ENCODE data around the gene C6.
"Not testable (repeated sequence)": the region's sequence is repeated elsewhere in the genome, so short reads cannot be mapped to it uniquely, and the experiment has no call there.

The C6 gene

GRCh38 chr5:41199660-41200059 lies 13.7 kb downstream of the C6 start:
- no peak for DNase-seq (ENCODE audit: low read depth)

- no peak for DNase-seq (ENCODE audit: low read depth)
Observed at GRCh38 chr5:41196197-41196596, 17.1 kb downstream of the C6 start.

DNA sequence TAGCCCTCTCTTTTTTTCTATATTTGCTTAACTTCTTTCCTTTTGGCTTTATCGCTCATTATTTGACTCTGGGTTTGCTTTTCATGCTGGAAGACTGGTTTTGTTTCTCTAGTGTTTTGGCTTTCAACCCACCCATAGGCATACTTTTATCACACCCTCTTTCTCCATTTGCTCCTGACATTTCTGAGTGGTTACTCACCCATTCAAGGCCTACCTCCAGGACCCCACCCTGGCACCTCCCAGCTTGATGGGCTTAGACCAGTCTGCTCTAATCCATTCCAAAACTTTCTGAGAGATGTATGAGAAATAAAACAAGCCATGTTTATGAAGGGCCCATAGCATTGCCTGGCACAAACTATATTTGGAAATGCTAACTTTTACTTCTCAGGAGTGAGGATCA lies 18.1 kb downstream of the C6 start:
- DNase-seq (ENCODE audit: low read depth): no peak

DNA sequence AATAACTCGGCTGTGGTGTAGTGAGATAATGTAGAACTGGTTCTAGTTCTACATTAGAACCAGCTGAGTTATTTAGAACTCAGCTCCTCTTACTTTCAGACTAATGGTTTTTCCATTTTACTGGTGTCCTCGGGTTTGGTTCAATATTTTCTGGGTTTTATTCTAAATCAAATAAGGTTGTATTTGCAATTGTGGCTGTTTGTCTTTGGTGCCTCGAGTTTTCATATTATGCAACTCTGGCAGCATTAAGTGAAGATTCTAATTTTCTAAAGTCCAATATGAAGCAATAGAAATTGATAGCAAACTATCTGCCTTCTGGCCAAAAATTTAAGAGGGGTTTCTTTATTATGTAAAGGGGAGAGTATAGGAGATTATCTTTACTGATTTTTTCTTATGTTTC lies 19.0 kb downstream of the C6 start:
- DNase-seq (ENCODE audit: low read depth): no peak

DNA sequence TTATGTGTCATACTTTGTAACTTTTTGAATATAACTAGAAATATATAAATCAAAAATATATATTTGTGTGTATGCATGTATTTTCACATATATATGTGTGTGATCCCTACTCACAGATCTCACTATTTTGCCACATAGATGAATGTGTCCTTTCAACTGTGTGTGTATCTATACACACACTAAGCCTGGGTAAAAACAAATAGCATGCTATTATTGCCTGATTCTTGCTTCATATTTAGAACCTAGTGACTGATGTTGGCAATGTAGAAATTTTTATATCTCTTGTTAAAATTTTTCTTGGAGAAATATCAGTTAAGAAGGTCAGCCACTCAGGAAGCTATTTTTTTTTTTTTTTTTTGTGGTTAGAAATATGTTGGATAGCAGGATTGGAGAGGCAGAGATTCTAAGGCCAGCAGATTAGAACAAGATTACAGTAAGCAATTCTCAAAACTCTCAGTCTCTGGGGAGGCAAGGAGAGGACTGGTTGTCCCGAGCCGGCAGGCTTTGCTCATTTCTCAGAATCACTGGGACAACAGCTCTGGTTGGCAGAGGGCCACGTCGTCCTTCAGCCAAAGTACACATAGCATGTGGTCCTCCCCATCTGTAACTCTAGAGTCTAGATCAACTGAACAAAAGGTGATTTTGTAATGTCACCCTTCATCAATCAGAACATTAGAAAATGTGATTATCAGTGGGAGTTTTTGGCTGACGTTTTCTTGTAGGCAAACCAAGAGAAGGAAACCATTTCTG lies 19.7 kb downstream of the C6 start:
- DNase-seq (ENCODE audit: low read depth): no peak

- DNase-seq (ENCODE audit: low read depth): no peak
Observed at GRCh38 chr5:41191249-41191648, 22.1 kb downstream of the C6 start.

- no peak for DNase-seq (ENCODE audit: low read depth)
Observed at GRCh38 chr5:41186143-41186542, 27.2 kb downstream of the C6 start.

DNA sequence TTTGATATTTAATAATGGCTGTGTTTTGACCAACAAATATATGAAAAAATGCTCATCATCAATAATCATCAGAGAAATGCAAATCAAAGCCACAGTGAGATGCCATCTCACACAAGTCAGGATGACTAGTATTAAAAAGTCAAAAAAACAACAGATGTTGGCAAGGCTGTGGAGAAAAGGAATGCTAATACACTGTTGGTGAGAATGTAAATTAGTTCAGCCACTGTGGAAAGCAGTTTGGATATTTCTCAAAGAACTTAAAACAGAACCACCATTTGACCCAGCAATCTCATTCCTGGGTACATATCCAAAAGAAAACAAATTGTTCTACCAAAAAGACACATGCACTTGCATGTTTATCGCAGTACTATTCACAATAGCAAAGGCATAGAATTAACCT lies 30.0 kb downstream of the C6 start:
- DNase-seq (ENCODE audit: low read depth): not testable (repeated sequence)

DNA sequence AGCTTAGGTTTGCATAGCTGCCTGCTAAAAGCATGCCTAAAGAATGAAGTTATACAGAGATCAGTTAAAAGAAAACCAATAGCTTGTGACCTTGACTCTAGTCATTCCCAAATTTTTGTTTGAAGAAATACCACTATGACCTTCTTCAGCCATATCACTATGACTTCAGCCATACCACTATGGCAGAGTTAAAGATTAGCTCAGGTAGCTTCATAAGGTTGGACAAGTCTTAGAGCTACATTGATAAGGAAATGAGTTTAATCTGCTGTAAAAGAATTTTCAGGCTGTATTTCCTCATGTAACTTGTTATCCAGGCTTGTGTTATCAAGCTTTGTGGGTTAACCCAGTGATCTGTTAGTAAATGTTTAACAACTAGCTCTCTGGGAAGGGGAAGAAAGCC lies 30.7 kb downstream of the C6 start:
- no peak for DNase-seq (ENCODE audit: low read depth)

DNA sequence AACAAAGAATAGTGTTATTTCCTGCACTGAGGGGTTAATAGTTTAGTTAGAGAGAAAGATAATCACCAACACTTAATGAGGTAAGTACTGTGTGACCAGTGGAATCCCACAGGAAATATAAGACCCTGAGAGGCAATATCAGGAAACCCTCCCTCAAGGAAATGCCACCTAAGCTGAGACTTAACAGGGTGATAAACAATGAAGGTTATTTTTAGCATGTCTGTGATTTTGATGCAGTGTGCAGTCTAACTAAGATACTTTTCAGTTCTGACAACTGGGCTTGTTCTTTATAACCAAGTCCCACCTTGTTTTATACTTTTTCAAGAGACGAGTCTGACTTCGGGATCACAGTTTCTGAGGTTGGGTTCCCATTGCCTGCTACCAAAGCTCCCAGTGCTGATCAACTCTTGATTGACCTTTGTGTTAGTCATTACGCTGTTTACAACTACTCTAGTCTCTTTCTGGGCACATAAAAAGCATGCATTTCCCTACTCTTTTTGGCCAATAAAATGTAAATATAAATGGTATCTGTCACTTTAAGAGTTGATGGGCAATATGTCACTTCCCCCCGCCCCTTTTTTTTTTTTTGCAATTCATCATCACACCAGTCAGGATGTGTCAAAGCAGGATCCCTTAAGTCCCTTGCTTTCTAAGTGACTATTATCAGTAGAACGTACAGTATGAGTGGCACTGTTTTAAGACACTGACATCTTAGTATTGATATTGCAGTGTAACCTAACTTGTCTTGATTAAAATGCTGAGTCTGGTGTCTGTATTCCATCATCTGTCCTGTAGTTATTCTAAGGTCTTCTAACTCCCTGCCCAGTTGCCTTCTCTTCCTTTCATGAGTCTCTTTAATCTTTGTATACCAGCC lies 31.4 kb downstream of the C6 start:
- no peak for DNase-seq (ENCODE audit: low read depth)

DNA sequence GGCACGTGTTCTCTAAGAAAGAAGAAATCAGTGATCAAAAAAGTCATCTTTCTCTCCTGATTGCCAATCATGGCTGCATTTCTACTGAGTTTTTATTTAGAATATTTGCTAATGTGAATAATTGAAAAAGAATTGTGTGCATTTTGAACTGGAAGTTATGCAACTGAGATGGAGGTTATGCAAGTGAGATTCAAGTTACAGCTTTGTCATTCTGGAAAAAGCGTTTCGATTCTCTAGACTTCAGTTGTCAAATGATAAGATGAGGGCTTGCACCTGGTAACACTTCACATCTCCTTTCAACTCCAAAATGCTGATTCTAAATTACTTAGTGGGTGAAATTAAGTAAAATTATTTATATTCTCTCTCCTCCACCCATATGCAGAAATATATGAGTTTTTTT lies 36.4 kb downstream of the C6 start:
- no peak for DNase-seq (ENCODE audit: low read depth)

- DNase-seq (ENCODE audit: low read depth): no peak
Observed at GRCh38 chr5:41172012-41172411, 41.3 kb downstream of the C6 start.

DNA sequence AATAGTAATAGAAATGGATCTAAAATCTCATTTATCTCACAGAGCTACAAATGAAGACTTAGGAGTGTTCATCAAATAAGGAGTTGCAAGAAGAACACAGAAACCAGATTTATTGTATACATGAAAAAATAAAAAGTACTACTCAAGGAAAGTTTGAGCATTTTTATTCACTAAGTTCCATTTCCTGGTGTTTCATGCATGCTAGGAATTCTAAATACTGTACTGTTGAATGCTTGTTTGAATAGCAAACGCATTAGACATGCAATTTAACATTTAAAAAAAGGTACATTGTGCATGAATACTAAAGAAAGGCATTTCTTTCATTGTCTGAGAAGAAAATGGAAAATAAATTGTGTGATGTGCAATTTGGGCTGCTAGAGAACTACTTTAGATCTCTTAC lies 52.1 kb downstream of the C6 start:
- no peak for DNase-seq (ENCODE audit: low read depth)

DNA sequence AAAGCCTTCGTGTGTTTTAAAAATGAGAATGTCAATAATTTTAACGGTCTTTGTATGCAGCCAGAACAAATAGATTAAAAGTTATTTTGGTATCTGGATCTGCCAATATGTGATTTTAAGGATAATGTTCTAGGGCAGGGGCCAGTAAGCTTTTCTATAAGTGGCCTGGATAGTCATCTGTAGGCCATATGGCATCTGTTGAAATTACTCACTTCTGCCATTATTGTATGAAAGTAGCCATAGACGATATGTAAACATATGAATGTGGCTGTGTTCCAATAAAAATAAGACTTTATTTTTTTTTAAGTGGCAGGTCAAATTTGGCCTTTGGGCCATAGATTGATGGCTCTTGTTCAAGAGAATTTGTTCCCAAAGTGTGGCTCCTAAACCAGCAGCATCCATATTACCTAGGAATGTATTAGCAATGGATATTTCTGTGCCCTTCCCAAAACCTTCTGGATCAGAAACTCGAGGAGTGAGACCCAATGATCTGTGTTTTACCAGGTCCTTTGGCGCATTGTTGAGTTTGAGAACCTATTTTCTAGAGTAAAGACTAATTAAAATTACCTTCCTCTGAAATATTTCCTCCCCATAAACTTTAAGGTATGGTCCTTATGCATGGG lies 55.9 kb downstream of the C6 start:
- DNase-seq (ENCODE audit: low read depth): no peak

GRCh38 chr5:41156739-41157138 lies 56.6 kb downstream of the C6 start:
- no peak for DNase-seq (ENCODE audit: low read depth)

DNA sequence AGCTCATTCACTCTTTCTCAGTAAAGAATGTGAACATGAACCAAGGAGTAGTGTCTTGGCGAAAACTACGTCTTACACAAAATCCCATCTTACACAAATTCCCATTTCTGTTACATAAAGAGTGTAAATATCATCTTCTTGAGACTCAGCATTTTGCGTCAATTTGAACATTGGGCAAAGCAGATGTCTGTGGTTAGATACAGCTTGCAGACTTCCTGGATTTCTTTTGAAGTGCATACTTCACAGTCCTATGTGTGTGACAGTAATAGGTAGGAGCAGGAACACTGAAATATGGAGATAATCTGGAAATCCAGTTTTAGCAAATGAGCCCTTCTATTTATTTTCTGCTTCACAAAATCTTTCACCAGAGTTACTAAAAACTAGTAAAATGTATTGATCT lies 58.8 kb downstream of the C6 start:
- DNase-seq (ENCODE audit: low read depth): no peak

DNA sequence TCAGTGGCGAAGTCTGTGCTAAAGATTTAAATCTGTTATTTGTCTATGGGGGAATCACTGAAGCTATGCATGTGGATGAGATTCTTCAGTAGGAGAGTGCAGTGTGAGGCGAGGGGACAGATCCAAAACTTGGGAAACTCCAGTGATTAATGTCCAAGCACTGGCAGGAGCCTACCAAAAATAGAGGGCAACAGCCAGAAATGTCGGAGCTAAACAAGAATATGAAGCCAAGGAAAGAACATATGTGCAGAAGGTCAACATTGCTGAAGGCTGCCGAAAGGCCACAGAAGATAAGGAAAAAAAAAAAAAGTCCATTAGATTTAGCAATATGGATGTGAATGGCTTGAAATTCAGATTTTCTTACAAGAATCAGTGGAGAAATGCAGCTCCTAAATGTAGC lies 61.8 kb downstream of the C6 start:
- no peak for DNase-seq (ENCODE audit: low read depth)

DNA sequence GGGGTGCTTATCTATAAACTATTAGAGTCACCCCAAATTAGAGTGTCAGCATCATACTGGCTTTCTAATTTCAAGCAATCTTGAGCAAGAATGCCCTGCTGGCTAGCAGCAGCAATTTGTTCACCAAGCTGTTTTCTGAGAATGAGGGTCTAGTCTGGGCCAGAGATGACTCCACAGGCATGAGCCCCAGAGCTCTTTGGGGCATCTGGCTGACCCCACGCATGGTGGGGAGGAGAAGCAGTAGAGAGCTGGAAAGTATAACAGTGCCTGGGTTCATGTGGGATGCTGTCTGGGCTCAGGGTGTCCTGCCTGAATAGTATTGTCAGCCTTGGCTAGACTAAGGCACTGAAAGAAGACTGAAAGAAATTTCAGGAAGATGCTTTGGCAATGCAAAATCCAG lies 64.9 kb downstream of the C6 start:
- DNase-seq (ENCODE audit: low read depth): no peak

GRCh38 chr5:41145306-41145705 lies 68.0 kb downstream of the C6 start:
- DNase-seq (ENCODE audit: low read depth): no peak

- DNase-seq (ENCODE audit: low read depth): no peak
Observed at GRCh38 chr5:41143131-41143901, 70.0 kb downstream of the C6 start.

DNA sequence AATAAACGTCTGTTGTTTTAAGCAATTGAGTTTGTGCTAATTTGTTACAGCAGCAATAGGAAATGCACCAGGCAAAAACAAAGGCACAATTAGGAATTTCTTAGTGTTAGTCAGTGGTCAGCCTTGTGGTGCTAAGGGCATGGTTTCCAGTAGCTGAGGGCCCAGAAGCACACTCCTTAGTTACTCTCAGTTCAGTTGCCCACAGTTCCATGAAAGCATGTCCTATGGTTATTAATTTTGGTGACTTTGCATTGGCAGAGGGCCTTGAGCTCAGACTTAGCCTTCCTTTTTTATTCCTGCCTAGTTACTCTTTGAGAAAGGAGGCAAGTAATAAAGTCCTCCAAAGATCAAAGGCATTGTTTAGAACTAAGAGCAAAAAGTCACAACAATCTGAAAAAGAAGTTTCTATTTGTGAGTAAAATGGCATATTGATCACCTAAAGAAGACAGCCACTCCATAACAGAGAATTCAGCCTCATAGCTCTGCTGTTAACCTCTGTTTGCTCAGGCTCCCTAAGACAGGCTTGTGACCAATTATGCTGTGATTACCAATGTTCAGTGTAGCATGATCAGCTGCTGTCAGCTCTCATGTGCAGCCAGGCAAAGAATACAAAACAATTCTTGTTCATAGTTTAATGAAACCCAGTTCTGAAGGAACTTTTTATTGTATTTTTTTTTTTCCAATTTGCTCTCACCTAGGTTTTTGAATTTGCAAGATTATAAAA lies 85.2 kb downstream of the C6 start:
- DNase-seq (ENCODE audit: low read depth): no peak

GRCh38 chr5:41122459-41122858 lies 90.9 kb downstream of the C6 start:
- no peak for DNase-seq (ENCODE audit: low read depth)
